ENCODE data around the gene GRM8. TPM values are rescaled to one million over a fixed set of nuclear protein-coding genes. Genes with fewer than 3 reads are reported as not detected.

The GRM8 gene
- total RNA-seq, 1 donor from 2014 or later: not detected

DNA sequence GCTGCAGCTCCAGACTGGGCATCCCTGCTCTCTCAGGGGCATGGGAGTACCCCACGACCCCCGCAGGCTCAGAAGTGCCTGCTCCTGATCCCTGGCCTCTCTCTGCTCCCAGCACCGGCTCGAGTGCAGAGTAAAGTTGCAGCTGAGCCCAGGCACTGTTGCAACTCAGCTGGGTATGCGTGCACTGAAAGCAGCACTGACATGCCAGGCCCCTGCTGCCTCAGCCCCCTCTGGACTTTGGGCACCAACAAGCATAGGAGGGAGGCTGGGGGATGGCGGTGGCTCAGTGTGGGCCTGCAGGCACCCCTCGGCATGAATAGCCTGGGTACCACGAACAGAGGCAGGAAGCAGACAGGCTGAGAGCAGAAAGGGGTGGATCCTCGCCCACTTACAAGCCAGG is 295.3 kb downstream of the GRM8 start:
- H3K4me3 ChIP-seq: no peak overlapping the region
- no peak for TF ChIP-seq CTCF (IDR thresholded peaks at IDR 0.05)
- no peaks in the 10 kb centered on the region for H3K27me3 ChIP-seq
- no peak for DNase-seq
- no peaks in the 10 kb centered on the region for H3K4me1 ChIP-seq
- H3K36me3 ChIP-seq: no peaks in the 10 kb centered on the region
- no peaks in the 10 kb centered on the region for H3K9me3 ChIP-seq
- intact Hi-C loops (cut with DNase I): no loop called here
- H3K27ac ChIP-seq: no peak overlapping the region
- ATAC-seq: peak; percentile 10

GRCh38 chr7:126953461-126953860 is 299.3 kb downstream of the GRM8 start:
- no peak for ATAC-seq

GRCh38 chr7:126948664-126949063 is 304.1 kb downstream of the GRM8 start:
- no peak overlapping the region for H3K27ac ChIP-seq
- H3K4me1 ChIP-seq: no peaks in the 10 kb centered on the region
- no peaks in the 10 kb centered on the region for H3K9me3 ChIP-seq
- H3K36me3 ChIP-seq: no peaks in the 10 kb centered on the region
- intact Hi-C loops (cut with DNase I): no loop called here
- no peaks in the 10 kb centered on the region for H3K27me3 ChIP-seq
- TF ChIP-seq CTCF (IDR thresholded peaks at IDR 0.05): no peak
- DNase-seq (no peak), ATAC-seq (no peak)
- no peak overlapping the region for H3K4me3 ChIP-seq

More at GRCh38 chr7:126953461-126953860, 299.3 kb downstream of the GRM8 start:
- Histone ChIP-seq H3K4me3 (no peak overlapping the region), H3K4me1 (no peaks in the 10 kb centered on the region), H3K36me3 (no peaks in the 10 kb centered on the region), H3K27me3 (no peaks in the 10 kb centered on the region), H3K9me3 (no peaks in the 10 kb centered on the region), H3K27ac (no peak overlapping the region)
- no peak for DNase-seq
- intact Hi-C loops (cut with DNase I): no loop called here
- no peak for TF ChIP-seq CTCF (IDR thresholded peaks at IDR 0.05)

DNA sequence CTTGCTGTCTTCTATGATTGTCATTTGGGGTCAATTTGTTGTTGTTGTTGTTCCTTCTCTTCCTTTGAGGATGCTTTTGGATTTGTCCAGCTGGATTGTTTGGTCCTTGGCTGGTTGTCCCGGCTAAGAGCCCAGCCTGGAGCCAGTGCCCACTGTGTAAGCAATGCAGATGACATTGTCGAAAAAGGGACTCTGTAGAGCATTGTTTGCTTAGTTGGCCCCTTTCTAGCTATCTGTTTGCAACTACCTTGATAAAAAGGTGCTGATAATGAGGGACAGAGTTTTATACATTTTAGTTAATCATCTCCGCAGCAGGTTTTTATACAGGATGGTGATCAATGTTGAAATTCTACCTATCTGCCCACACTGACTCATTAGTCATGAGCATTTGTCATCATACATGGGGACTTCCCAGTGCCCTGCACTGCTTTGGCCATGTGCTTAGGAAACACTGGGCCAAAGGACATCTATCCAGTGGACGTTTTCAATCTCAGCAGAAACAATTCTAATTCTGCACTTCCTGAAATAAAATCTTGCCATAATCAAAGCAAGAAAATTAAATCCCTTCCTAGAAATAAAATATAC is 311.9 kb downstream of the GRM8 start:
- ATAC-seq (no peak), DNase-seq (no peak)
- no peak overlapping the region for H3K27ac ChIP-seq
- TF ChIP-seq CTCF (IDR thresholded peaks at IDR 0.05): no peak
- H3K4me1 ChIP-seq: no peaks in the 10 kb centered on the region
- no peaks in the 10 kb centered on the region for H3K36me3 ChIP-seq
- no peaks in the 10 kb centered on the region for H3K9me3 ChIP-seq
- intact Hi-C loops (cut with DNase I): no loop called here
- no peak overlapping the region for H3K4me3 ChIP-seq
- no peaks in the 10 kb centered on the region for H3K27me3 ChIP-seq

- Histone ChIP-seq H3K36me3 (no peaks in the 10 kb centered on the region), H3K4me3 (no peak overlapping the region), H3K9me3 (no peaks in the 10 kb centered on the region), H3K27me3 (no peaks in the 10 kb centered on the region), H3K4me1 (no peaks in the 10 kb centered on the region), H3K27ac (no peak overlapping the region)
- no peak for TF ChIP-seq CTCF (IDR thresholded peaks at IDR 0.05)
- ATAC-seq (no peak), DNase-seq (no peak)
- intact Hi-C loops (cut with DNase I): no loop called here
Measured at GRCh38 chr7:126937171-126937570, 315.6 kb downstream of the GRM8 start.

DNA sequence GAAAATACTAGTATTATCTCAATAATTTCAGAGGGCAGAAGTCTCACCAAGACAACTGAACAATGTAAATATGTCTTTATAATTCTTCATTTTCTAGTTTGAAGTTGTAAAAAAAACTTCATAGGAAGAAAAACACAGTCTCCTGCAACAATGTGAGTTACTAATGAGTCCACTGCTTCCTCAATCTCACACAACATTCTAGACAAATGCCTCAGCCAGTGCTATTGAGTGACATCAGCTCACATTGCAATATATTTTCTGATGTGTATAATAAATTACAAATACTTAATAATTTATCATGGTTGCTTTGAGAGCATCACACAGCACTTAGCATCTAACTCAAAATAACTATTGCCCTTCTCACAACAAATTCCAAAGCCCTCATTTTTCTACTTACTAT is 321.2 kb downstream of the GRM8 start:
- H3K9me3 ChIP-seq: no peaks in the 10 kb centered on the region
- no peaks in the 10 kb centered on the region for H3K4me1 ChIP-seq
- H3K36me3 ChIP-seq: no peaks in the 10 kb centered on the region
- no peak overlapping the region for H3K4me3 ChIP-seq
- H3K27me3 ChIP-seq: no peaks in the 10 kb centered on the region
- no peak overlapping the region for H3K27ac ChIP-seq
- no peak for ATAC-seq
- intact Hi-C loops (cut with DNase I): no loop called here
- TF ChIP-seq CTCF (IDR thresholded peaks at IDR 0.05): no peak
- DNase-seq: no peak

Measured in upper lobe of right lung (tissue), 1 donor.